ENCODE results near the gene TBXAS1. TPM values are rescaled to one million over a fixed set of nuclear protein-coding genes. Genes with fewer than 3 reads are reported as not detected.

Gene TBXAS1
- polyA plus RNA-seq, 1 donor from 2014 or later = 0.93 TPM

GRCh38 chr7:140017543-140017942 lies 188.5 kb downstream of the TBXAS1 start:
- no peaks in the 10 kb centered on the region for H3K36me3 ChIP-seq (ENCODE audit: insufficient read depth, low read length)
- no peaks in the 10 kb centered on the region for H3K9me2 ChIP-seq (ENCODE audit: insufficient read depth, low read length)
- H3K79me2 ChIP-seq (replicated peaks; ENCODE audit: insufficient read depth, low read length) = no peaks in the 10 kb centered on the region

GRCh38 chr7:140018125-140019043 lies 189.3 kb downstream of the TBXAS1 start:
- Histone ChIP-seq H3K27me3 (ENCODE audit: insufficient read depth, low read depth, low read length) (no peaks in the 10 kb centered on the region), H3K9me2 (ENCODE audit: insufficient read depth, low read length) (no peaks in the 10 kb centered on the region), H3K4me2 (ENCODE audit: low read length) (no peak overlapping the region), H3K79me2 (replicated peaks; ENCODE audit: insufficient read depth, low read length) (no peaks in the 10 kb centered on the region), H3K27ac (ENCODE audit: low read length) (no peak overlapping the region), H3K9me3 (ENCODE audit: low read length) (no peaks in the 10 kb centered on the region), H3K4me3 (ENCODE audit: low read length) (no peak overlapping the region), H2AFZ (ENCODE audit: low read depth, low read length) (no peak overlapping the region), H3K36me3 (ENCODE audit: insufficient read depth, low read length) (no peaks in the 10 kb centered on the region), H4K20me1 (ENCODE audit: insufficient read depth) (no peaks in the 10 kb centered on the region), H3F3A (ENCODE audit: insufficient read depth, low read length, poor library complexity, severe bottlenecking) (no peaks in the 10 kb centered on the region), H3K9ac (ENCODE audit: low read length) (no peak overlapping the region)
- TF ChIP-seq CTCF (IDR thresholded peaks at IDR 0.05; ENCODE audit: poor library complexity, severe bottlenecking) (no peak), MXI1 (conservative IDR thresholded peaks at IDR 0.05; ENCODE audit: poor library complexity, severe bottlenecking) (no peak), SMC3 (conservative IDR thresholded peaks at IDR 0.05; ENCODE audit: poor library complexity) (no peak), POLR2AphosphoS5 (IDR thresholded peaks at IDR 0.05) (no peak), RAD21 (conservative IDR thresholded peaks at IDR 0.05) (no peak), EP300 (conservative IDR thresholded peaks at IDR 0.05; ENCODE audit: poor library complexity, severe bottlenecking) (no peak), TAF1 (IDR thresholded peaks at IDR 0.05; ENCODE audit: low read depth) (no peak), EZH2 (IDR thresholded peaks at IDR 0.05; ENCODE audit: borderline replicate concordance, insufficient read depth, low read length, poor library complexity, severe bottlenecking) (no peak)
- TF ChIP-seq, protein P1, sequence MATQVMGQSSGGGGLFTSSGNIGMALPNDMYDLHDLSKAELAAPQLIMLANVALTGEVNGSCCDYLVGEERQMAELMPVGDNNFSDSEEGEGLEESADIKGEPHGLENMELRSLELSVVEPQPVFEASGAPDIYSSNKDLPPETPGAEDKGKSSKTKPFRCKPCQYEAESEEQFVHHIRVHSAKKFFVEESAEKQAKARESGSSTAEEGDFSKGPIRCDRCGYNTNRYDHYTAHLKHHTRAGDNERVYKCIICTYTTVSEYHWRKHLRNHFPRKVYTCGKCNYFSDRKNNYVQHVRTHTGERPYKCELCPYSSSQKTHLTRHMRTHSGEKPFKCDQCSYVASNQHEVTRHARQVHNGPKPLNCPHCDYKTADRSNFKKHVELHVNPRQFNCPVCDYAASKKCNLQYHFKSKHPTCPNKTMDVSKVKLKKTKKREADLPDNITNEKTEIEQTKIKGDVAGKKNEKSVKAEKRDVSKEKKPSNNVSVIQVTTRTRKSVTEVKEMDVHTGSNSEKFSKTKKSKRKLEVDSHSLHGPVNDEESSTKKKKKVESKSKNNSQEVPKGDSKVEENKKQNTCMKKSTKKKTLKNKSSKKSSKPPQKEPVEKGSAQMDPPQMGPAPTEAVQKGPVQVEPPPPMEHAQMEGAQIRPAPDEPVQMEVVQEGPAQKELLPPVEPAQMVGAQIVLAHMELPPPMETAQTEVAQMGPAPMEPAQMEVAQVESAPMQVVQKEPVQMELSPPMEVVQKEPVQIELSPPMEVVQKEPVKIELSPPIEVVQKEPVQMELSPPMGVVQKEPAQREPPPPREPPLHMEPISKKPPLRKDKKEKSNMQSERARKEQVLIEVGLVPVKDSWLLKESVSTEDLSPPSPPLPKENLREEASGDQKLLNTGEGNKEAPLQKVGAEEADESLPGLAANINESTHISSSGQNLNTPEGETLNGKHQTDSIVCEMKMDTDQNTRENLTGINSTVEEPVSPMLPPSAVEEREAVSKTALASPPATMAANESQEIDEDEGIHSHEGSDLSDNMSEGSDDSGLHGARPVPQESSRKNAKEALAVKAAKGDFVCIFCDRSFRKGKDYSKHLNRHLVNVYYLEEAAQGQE (IDR thresholded peaks at IDR 0.05; ENCODE audit: borderline replicate concordance) = no peak

More at GRCh38 chr7:140017543-140017942, 188.5 kb downstream of the TBXAS1 start:
- Histone ChIP-seq H2AFZ (ENCODE audit: low read depth, low read length) (no peak overlapping the region), H3K9ac (ENCODE audit: low read length) (no peak overlapping the region), H3K27me3 (ENCODE audit: insufficient read depth, low read depth, low read length) (no peaks in the 10 kb centered on the region), H3K27ac (ENCODE audit: low read length) (no peak overlapping the region), H3K9me3 (ENCODE audit: low read length) (no peaks in the 10 kb centered on the region), H3K4me2 (ENCODE audit: low read length) (no peak overlapping the region), H3F3A (ENCODE audit: insufficient read depth, low read length, poor library complexity, severe bottlenecking) (no peaks in the 10 kb centered on the region), H4K20me1 (ENCODE audit: insufficient read depth) (no peaks in the 10 kb centered on the region), H3K4me3 (ENCODE audit: low read length) (no peak overlapping the region)
- TF ChIP-seq RAD21 (conservative IDR thresholded peaks at IDR 0.05) = no peak
- no peak for TF ChIP-seq MXI1 (conservative IDR thresholded peaks at IDR 0.05; ENCODE audit: poor library complexity, severe bottlenecking)
- TF ChIP-seq TAF1 (IDR thresholded peaks at IDR 0.05; ENCODE audit: low read depth) = no peak
- no peak for TF ChIP-seq POLR2AphosphoS5 (IDR thresholded peaks at IDR 0.05)
- no peak for TF ChIP-seq EP300 (conservative IDR thresholded peaks at IDR 0.05; ENCODE audit: poor library complexity, severe bottlenecking)

All from neural cell (in vitro differentiated cells).